T follicular helper cell (primary cell): ENCODE measurements around the gene GPC1.

ENCODE experiments used
- DNase-seq: peaks from one replicate; pipeline ENCODE4 v3.0.0-alpha.2; 2020; ENCODE audit warnings: low read depth

GPC1 gene

GRCh38 chr2:240412211-240412861 is 23.1 kb upstream of the GPC1 start:
- no peak for DNase-seq

GRCh38 chr2:240412975-240413812 is 22.3 kb upstream of the GPC1 start:
- no peak for DNase-seq

- no peak for DNase-seq
Observed at GRCh38 chr2:240413813-240414429, 21.5 kb upstream of the GPC1 start.

GRCh38 chr2:240416821-240417220 is 18.6 kb upstream of the GPC1 start:
- DNase-seq, result no peak

GRCh38 chr2:240418311-240418710 is 17.2 kb upstream of the GPC1 start:
- no peak for DNase-seq

GRCh38 chr2:240419271-240419670 is 16.2 kb upstream of the GPC1 start:
- no peak for DNase-seq

- DNase-seq, result no peak
Observed at GRCh38 chr2:240419723-240420122, 15.7 kb upstream of the GPC1 start.

GRCh38 chr2:240420206-240421104 is 15.0 kb upstream of the GPC1 start:
- DNase-seq, result no peak

- DNase-seq, result no peak
Observed at GRCh38 chr2:240421381-240421780, 14.1 kb upstream of the GPC1 start.

- no peak for DNase-seq
Observed at GRCh38 chr2:240422658-240423329, 12.7 kb upstream of the GPC1 start.

GRCh38 chr2:240423788-240424191 is 11.7 kb upstream of the GPC1 start:
- no peak for DNase-seq

- DNase-seq, result no peak
Observed at GRCh38 chr2:240424341-240425235, 10.9 kb upstream of the GPC1 start.

GRCh38 chr2:240425236-240425615 is 10.2 kb upstream of the GPC1 start:
- no peak for DNase-seq

- no peak for DNase-seq
Observed at GRCh38 chr2:240425697-240426096, 9.8 kb upstream of the GPC1 start.

- DNase-seq, result no peak
Observed at GRCh38 chr2:240426845-240427721, 8.4 kb upstream of the GPC1 start.

- DNase-seq, result no peak
Observed at GRCh38 chr2:240427729-240428128, 7.7 kb upstream of the GPC1 start.

GRCh38 chr2:240428245-240428644 is 7.2 kb upstream of the GPC1 start:
- no peak for DNase-seq

- no peak for DNase-seq
Observed at GRCh38 chr2:240429341-240429871, 6.1 kb upstream of the GPC1 start.

- DNase-seq, result no peak
Observed at GRCh38 chr2:240429872-240430491, 5.5 kb upstream of the GPC1 start.
